Adrenal gland (tissue), 12 donors: ENCODE measurements around the gene MRPS35. TPM values are rescaled to one million over a fixed set of nuclear protein-coding genes. Genes with fewer than 3 reads are reported as not detected.

Source experiments
- DNase-seq, 7 donors: peaks; one replicate each; pipeline ENCODE4 v3.0.0-alpha.2; 2019 to 2020
- H3K27ac ChIP-seq, 5 donors: fragments of 200-600 bp; sonication (generic) in 4 of 5; 1 replicate in 3 of 5; 2 replicates in 2 of 5; pipeline versions ENCODE4 v1.5.1 to v1.8.0; 2016 to 2020; ENCODE audit warnings: mild to moderate bottlenecking in 1 of 5
- H3K27me3 ChIP-seq: fragments of 200-600 bp; 2 replicates; pipeline ENCODE4 v1.8.0; 2021
- H3K36me3 ChIP-seq, 2 donors: fragments of 200-600 bp; replicated peaks in 1 of 2; 1 replicate in 1 of 2; 2 replicates in 1 of 2; pipeline versions ENCODE4 v1.5.1 to v1.8.0; 2018 to 2022
- H3K4me1 ChIP-seq, 2 donors: fragments of 200-600 bp; replicated peaks in 1 of 2; 1 replicate in 1 of 2; 2 replicates in 1 of 2; pipeline versions ENCODE4 v1.5.1 to v1.8.0; 2018 to 2021
- H3K4me3 ChIP-seq, 4 donors: fragments of 200-600 bp; sonication (generic) in 3 of 4; one replicate each; pipeline ENCODE4 v1.5.1; 2016 to 2018
- H3K9me3 ChIP-seq, 3 donors: fragments of 200-600 bp; sonication (generic) in 1 of 3; replicated peaks in 1 of 3; 1 replicate in 2 of 3; 2 replicates in 1 of 3; pipeline versions ENCODE4 v1.5.1 to v1.8.0; 2016 to 2021
- CTCF ChIP-seq, 6 experiments: fragments of 450-650 bp in 4 of 6; fragments of 200-600 bp in 2 of 6; sonication (generic) in 1 of 6; IDR thresholded peaks; 1 replicate in 5 of 6; 2 replicates in 1 of 6; pipeline versions ENCODE4 v1.5.1 to v1.8.0; 2016 to 2021; ENCODE audit warnings: antibody characterized with exemption in 6 of 6, mild to moderate bottlenecking in 2 of 6, moderate library complexity in 1 of 6
- POLR2A ChIP-seq, 2 donors: fragments of 450-650 bp; IDR thresholded peaks; one replicate each; pipeline ENCODE4 v1.6.1; 2017; ENCODE audit warnings: antibody characterized with exemption in 2 of 2, mild to moderate bottlenecking in 2 of 2, moderate library complexity in 1 of 2
- WGBS, 4 donors: extraction: QIAGEN DNeasy Blood & Tissue Kit in 2 of 4; methylation state at CpG; one replicate each; pipeline versions ENCODE4 v1.1.5 to v1.1.7; 2013 to 2017; 5-methylcytosine and 5-hydroxymethylcytosine counted together
- intact Hi-C, 2 donors: fragments of 100-400 bp; cut with DNase I; formaldehyde crosslinking; loops; one replicate each; pipeline versions ENCODE4 v1.14.1 to v1.15.0; 2022 to 2023
- polyA plus RNA-seq, 3 donors: library from polyadenylated mRNA; stranded (reverse); fragments of 200-250 nt in 2 of 3; fragments of 350-450 nt in 1 of 3; fragmentation: Illumina TruSeq in 1 of 3; extraction: RNeasy Lipid Tissue Mini Kit (QIAGEN cat#74804) in 1 of 3; gene quantifications; one replicate each; pipeline ENCODE4 v1.2.3, GENCODE V29; 2013 to 2014
- total RNA-seq, 9 donors: library from RNA; depleted of rRNA in 4 of 9; stranded (reverse); fragments of >200 nt in 4 of 9; fragments of 120-200 nt in 1 of 9; fragmentation: NEBNext Ultra II Directional in 1 of 9; extraction: Animal tissue kit (Norgen Biotek cat#: 25700) in 1 of 9; gene quantifications; one replicate each; pipeline versions ENCODE4 v1.1.0 to v1.2.4, GENCODE V29; 2013 to 2023
- donor health status: healthy with polysubstance abuse.
- donor health status: Bipolar disorder and iron deficiency.
- donor health status: DM: yes; HTN: yes; CAD: no.
- donor health status: DM: no; HTN: no; CAD: no.
- donor health status: DM: no; HTN: no; CAD: no.
- donor health status: DM: yes; HTN: yes; CAD: no.

The MRPS35 gene
- total and polyA plus RNA-seq, 12 donors: 21.0 to 137 (median 58.9) TPM

GRCh38 chr12:27711317-27711682 is 668 bp downstream of the MRPS35 start:
- 0 to 3% (median 1%) methylated on average over 11 of the region's 11 CpGs for WGBS, 4 donors
- no peak for TF ChIP-seq CTCF (IDR thresholded peaks at IDR 0.05)
- Histone ChIP-seq H3K36me3 (peaks cover 0 to 12% of the 10 kb centered on the region in 2 donors), H3K9me3 (no peaks in the 10 kb centered on the region), H3K27ac (peak overlapping the region; percentile 40 to 88 (median 84)), H3K4me3 (peak overlapping the region; percentile 38 to 96 (median 72)), H3K27me3 (no peaks in the 10 kb centered on the region), H3K4me1 (peaks cover 12 to 16% of the 10 kb centered on the region in 2 donors)
- intact Hi-C loops: no loop called here
- DNase-seq: no peak

GRCh38 chr12:27711967-27712366 is 1.3 kb downstream of the MRPS35 start:
- intact Hi-C loops: no loop called here
- Histone ChIP-seq H3K27ac (no peak overlapping the region), H3K4me1 (peaks cover 12 to 16% of the 10 kb centered on the region in 2 donors), H3K4me3 (peak overlapping the region in 1 of 4 donors; percentile 85), H3K36me3 (peaks cover 0 to 19% of the 10 kb centered on the region in 2 donors), H3K27me3 (no peaks in the 10 kb centered on the region), H3K9me3 (no peaks in the 10 kb centered on the region)
- TF ChIP-seq POLR2A (IDR thresholded peaks at IDR 0.05): no peak
- TF ChIP-seq CTCF (IDR thresholded peaks at IDR 0.05): no peak
- 61 to 81% (median 73%) methylated on average over 2 of the region's 2 CpGs for WGBS, 4 donors
- no peak for DNase-seq

- TF ChIP-seq POLR2A (IDR thresholded peaks at IDR 0.05): no peak
- no peak for TF ChIP-seq CTCF (IDR thresholded peaks at IDR 0.05)
- H3K4me1 ChIP-seq: no peaks in the 10 kb centered on the region
- H3K27ac ChIP-seq: no peak overlapping the region
- no peak for DNase-seq
- peaks cover 0 to 51% of the 10 kb centered on the region in 2 donors for H3K36me3 ChIP-seq
- intact Hi-C loops: no loop called here
- H3K27me3 ChIP-seq: no peaks in the 10 kb centered on the region
- no peak overlapping the region for H3K4me3 ChIP-seq
- 90 to 96% (median 91%) methylated on average over 1 of the region's 1 CpG for WGBS, 4 donors
- no peaks in the 10 kb centered on the region for H3K9me3 ChIP-seq
These were observed 12.6 kb downstream of the MRPS35 start for GRCh38 chr12:27723212-27723611.

GRCh38 chr12:27730097-27730588 is 19.5 kb downstream of the MRPS35 start:
- H3K36me3 ChIP-seq: peaks cover 0 to 15% of the 10 kb centered on the region in 2 donors
- H3K4me3 ChIP-seq: no peak overlapping the region
- H3K27me3 ChIP-seq: no peaks in the 10 kb centered on the region
- no peak overlapping the region for H3K27ac ChIP-seq
- no peak for DNase-seq
- no peaks in the 10 kb centered on the region for H3K9me3 ChIP-seq
- intact Hi-C loops: loop anchor here (5.0 to 10.0 kb wide), 3 partner anchors 85 to 212 kb away; no protein-coding TSS in a partner anchor
- 81 to 95% (median 85%) methylated on average over 4 of the region's 4 CpGs for WGBS, 4 donors
- TF ChIP-seq POLR2A (IDR thresholded peaks at IDR 0.05): no peak
- TF ChIP-seq CTCF (IDR thresholded peaks at IDR 0.05): no peak
- H3K4me1 ChIP-seq: no peaks in the 10 kb centered on the region
